HG02588 (cell line): ENCODE data around the gene NUDT21.
"Not testable (repeated sequence)": the region's sequence is repeated elsewhere in the genome, so short reads cannot be mapped to it uniquely, and the experiment has no call there.

ENCODE experiments used
- ATAC-seq: cut with Tn5 transposase; IDR thresholded peaks from one replicate; pipeline ENCODE4 v1.9.1; 2021; ENCODE audit warnings: mild to moderate bottlenecking, moderate library complexity; ENCODE audit not compliant: unreplicated experiment

The NUDT21 gene

GRCh38 chr16:56420613-56421012 lies 30.5 kb downstream of the NUDT21 start:
- no peak for ATAC-seq

DNA sequence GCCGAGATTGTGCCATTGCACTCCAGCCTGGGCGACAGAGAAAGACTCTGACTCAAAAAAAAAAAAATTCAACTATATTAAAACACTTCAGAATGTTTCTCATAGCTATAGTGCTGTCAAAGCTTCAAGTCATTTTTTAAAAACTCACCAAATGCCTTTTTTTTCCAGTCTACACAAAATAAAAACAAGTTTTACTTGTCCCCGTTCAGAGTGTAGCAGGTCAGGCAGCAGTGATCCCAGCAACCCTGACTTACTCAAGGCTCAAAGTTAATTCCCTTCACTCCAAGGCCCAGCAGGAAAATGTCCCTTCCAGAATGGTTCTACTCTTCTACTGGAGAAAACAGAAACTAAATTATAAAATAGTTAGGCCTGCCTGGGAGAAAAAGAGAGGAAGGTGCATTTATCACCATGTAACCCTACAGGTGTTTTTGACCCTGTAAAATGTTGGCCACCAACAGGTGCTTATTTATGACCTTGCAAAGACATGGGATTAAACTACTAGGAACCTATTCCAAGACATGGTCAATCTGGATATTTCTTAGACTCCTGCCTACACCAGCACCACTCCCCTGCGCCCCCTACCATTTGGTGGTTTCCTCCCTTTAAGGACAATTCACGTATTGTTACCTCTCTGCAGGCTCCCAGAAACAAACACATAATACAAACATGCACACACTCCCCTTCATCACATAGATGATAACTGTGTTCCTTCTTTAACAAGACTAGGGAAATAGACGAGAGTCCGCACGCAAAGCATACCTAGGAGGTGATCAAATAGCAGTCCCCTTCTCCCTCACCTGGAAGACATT lies 31.2 kb downstream of the NUDT21 start:
- ATAC-seq, result no peak

DNA sequence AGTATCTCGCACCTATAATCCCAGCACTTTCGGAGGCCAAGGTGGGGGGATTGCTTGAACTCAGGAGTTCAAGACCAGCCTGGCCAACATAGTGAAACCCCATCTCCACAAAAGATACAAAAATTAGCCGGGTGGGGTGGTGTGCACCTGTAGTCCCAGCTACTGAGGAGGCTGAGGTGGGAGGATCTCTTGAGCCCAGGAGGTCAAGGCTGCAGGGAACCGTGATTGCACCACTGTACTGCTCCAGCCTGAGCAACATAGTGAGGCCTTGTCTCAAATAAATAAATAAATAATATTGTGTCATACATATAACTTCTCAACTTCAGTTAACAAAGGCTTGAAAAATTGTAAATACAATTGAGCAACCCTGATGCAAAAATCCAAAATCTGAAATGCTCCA lies 34.0 kb downstream of the NUDT21 start:
- ATAC-seq, result no peak

- ATAC-seq, result no peak
These were observed 35.3 kb downstream of the NUDT21 start for GRCh38 chr16:56415875-56416274.

- no peak for ATAC-seq
These were observed 36.8 kb downstream of the NUDT21 start for GRCh38 chr16:56414366-56414765.

GRCh38 chr16:56413381-56413780 lies 37.8 kb downstream of the NUDT21 start:
- ATAC-seq, result no peak

DNA sequence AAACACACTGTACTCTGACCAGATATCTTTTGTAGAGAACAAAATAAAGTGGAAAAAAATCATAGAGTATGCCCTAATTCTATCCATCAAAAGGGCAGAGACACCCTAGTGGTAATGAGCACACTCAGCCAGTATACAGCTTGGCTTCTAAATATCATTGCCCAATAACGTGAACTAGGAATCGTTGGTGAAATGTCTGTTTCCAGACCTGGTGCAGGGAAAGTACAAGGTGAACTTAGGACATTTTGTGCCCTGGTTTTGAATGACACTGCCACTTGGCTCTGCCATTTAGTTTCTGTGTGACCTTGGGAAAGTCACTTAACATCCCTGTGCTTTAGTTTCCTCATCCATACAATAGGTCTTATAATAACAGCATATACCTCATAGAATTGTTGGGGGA lies 39.5 kb downstream of the NUDT21 start:
- ATAC-seq, result no peak

- ATAC-seq, result no peak
These were observed 40.0 kb downstream of the NUDT21 start for GRCh38 chr16:56411123-56411522.

- ATAC-seq, result no peak
These were observed 41.9 kb downstream of the NUDT21 start for GRCh38 chr16:56409195-56409594.

DNA sequence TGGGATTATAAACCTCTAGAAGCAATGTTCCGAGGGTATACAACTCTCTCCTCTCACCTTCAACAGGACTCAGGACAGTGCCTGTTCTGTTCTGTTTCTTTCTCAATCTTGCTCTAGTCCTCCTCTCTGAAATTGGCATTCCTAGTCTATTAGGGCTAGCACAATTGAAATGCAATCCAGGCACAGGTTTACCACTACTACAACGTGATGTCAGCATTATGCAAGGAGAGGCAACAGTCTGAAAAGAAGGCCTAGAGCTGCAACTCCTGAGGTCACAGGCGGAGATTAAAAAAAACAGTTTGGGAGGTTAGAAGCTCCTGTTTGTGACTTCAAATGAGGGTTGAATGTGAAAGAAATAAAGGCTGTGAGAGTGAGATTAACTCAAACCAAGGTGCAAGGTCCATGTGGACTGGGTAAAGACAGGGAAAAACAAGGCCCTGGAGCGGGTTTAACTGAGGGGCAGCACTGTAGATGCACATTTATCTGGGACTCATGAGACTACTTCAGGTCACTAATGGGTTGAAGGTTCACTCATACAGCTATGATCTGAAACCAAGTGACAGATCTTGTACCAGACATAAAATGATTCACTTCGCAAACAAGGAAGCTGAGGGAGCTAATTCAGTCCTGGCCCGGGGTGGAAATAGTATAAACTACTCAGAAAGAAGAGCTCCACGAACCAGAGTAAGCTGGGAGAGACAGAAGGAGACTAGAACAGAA lies 42.6 kb downstream of the NUDT21 start:
- no peak for ATAC-seq

DNA sequence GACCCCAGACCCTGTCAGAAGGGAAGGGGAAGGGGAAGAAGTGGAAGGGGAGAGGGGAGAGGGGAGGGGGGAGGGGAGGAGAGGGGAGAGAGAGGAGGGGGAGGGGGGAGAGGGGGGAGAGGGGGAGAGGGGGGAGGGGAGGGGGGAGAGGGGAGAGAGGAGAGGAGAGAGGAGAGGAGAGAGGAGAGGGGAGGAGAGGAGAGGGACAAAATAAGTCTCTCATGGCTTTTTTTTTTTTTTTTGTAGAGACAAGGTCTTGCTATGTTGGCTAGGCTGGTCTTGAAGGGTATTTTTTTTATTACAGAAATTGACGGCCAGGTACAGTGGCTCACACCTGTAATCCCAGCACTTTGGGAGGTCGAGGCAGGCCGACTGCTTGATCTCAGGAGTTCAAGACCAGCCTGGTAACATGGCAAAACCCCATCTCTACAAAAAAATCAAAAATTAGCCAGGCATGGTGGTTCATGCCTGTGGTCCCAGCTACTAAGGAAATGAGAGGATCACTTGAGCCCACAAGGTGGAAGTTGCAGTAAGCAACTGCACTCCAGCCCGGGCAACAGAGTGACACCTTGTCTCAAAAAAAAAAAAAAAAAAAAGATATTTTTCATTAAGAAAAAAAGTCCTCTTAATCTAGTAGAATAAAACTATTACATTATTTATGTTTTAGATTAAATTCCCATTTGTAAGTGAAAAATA lies 45.0 kb downstream of the NUDT21 start:
- ATAC-seq, result no peak

- ATAC-seq, result no peak
These were observed 49.6 kb downstream of the NUDT21 start for GRCh38 chr16:56401482-56401881.

GRCh38 chr16:56400458-56400857 lies 50.7 kb downstream of the NUDT21 start:
- ATAC-seq, result no peak

GRCh38 chr16:56399486-56399885 lies 51.6 kb downstream of the NUDT21 start:
- no peak for ATAC-seq

GRCh38 chr16:56399047-56399446 lies 52.1 kb downstream of the NUDT21 start:
- no peak for ATAC-seq

DNA sequence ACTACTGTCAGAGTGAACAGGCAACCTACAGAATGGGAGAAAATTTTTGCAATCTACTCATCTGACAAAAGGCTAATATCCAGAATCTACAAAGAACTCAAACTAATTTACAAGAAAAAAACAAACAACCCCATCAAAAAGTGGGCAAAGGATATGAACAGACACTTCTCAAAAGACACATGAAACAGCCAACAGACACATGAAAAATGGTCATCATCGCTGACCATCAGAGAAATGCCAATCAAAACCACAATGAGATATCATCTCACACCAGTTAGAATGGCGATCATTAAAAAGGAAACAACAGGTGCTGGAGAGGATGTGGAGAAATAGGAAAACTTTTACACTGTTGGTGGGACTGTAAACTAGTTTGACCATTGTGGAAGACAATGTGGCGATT lies 54.4 kb downstream of the NUDT21 start:
- not testable (repeated sequence) for ATAC-seq

- no peak for ATAC-seq
These were observed 61.6 kb downstream of the NUDT21 start for GRCh38 chr16:56389554-56389953.

DNA sequence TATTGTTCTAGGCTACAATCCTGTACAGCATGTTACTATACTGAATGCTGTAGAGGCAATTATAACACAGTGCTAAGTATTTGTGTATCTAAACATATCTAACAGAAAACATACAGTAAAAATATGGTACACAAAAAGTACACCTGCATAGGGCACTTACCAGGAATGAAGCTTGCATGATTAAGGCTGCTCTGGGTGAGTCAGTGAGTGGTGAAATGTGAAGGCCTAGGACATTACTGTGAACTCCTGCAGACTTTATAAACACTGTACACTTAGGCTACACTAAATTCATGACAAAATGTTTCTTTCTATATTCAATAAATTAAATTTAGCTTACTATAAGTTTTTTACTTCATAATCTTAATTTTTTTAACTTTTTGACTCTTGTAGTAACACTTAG lies 62.9 kb downstream of the NUDT21 start:
- no peak for ATAC-seq

DNA sequence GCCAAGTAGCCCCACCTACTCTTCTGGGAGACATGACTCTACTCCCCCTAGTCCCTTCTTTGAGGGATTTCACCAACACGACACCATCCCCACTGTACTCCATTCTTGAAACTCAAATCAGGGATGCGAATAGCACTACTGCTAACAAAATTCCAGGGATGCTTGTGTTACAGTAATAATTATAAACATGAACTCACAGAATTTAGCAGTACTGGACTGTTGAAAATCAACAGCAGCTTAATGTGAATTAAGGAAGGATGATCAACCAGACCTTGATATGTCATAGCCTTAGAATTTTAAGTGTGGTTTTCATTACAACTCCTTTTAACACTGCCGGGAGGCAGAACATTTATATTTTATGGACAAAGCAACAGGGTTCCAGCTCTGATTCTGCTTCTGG lies 63.7 kb downstream of the NUDT21 start:
- no peak for ATAC-seq

DNA sequence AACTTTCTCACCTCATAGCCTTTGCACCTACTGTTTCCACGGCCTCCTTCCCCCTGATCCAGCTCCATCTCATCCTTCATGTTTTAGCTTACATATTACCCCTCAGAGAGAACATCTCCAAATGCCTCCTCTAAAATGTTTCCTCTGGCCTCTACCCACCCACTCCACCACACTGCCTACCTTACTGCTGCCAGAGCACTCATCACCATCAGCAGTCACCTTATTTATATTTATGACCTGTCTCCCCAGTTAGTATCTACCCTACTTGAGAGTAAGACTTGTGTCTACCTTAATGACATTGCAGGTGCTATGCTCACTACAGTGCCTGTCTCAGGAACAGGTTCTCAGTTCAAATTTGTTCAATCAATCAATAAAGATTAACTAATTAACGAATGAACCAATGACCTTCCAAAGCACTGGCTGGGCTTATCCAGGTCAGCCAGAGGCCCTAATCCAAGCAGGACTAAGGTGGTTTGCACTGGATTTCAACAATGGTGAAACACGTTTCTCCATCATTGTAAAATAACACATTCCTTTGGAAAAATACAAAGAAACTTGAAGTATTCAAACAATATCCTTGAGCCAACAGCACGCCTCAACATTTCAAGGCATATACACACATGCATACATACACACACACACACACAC lies 66.9 kb downstream of the NUDT21 start:
- ATAC-seq, result no peak

DNA sequence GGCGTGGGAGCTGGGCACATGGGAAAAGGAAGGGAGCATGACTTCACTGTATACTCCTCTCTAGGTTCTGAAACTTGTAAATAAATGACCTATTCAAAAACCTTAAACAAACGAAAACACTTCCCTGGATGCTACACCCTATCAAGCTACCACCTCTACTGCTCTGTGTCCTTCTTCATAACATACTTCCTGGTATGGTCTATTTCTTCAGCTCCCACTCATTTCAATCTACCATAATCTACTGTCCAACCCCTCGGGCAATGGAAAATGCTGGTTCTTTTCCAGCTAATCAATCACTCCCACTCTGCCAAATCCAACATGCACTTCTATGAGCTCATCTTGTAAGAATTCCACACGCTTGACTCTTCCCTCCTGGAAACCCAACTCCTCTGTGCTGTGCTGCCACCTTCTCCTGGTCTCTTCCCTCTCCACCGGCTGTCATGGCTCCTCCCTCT lies 68.2 kb downstream of the NUDT21 start:
- no peak for ATAC-seq
